Sigmoid colon (tissue), 7 donors: ENCODE data around the gene GPR21. TPM values are rescaled to one million over a fixed set of nuclear protein-coding genes. Genes with fewer than 3 reads are reported as not detected.
A peak's percentile ranks its signal among the peaks of the same experiment; 100 is the strongest.

Experiments used
- DNase-seq: peaks from one replicate; pipeline ENCODE4 v3.0.0-alpha.2; 2019
- H3K27ac ChIP-seq, 4 donors: fragments of 200-600 bp; sonication (generic); one replicate each; pipeline ENCODE4 v1.5.1; 2016 to 2019; ENCODE audit warnings: mild to moderate bottlenecking in 1 of 4
- H3K27me3 ChIP-seq, 3 donors: fragments of 200-600 bp; sonication (generic); one replicate each; pipeline ENCODE4 v1.5.1; 2019; ENCODE audit warnings: mild to moderate bottlenecking in 1 of 3
- H3K36me3 ChIP-seq, 4 donors: fragments of 200-600 bp; sonication (generic); one replicate each; pipeline ENCODE4 v1.5.1; 2016 to 2019
- H3K4me1 ChIP-seq, 4 donors: fragments of 200-600 bp; sonication (generic); one replicate each; pipeline ENCODE4 v1.5.1; 2017 to 2019
- H3K4me3 ChIP-seq, 4 donors: fragments of 200-600 bp; sonication (generic); one replicate each; pipeline ENCODE4 v1.5.1; 2017 to 2019; ENCODE audit warnings: mild to moderate bottlenecking in 2 of 4, moderate library complexity in 1 of 4
- H3K9me3 ChIP-seq, 4 donors: fragments of 200-600 bp in 3 of 4; sonication (generic) in 3 of 4; one replicate each; pipeline versions ENCODE4 v1.5.1 to v1.6.1; 2013 to 2019
- EP300 ChIP-seq, 4 donors: sonication (generic); formaldehyde crosslinking; IDR thresholded peaks; one replicate each; pipeline ENCODE4 v1.6.1; 2017; ENCODE audit warnings: antibody characterized with exemption in 4 of 4
- POLR2A ChIP-seq, 2 donors: fragments of 450-650 bp; IDR thresholded peaks; one replicate each; pipeline ENCODE4 v1.6.1; 2016; ENCODE audit warnings: antibody characterized with exemption in 2 of 2, mild to moderate bottlenecking in 2 of 2, moderate library complexity in 2 of 2
- POLR2AphosphoS5 ChIP-seq, 4 donors: sonication (generic); formaldehyde crosslinking; IDR thresholded peaks; one replicate each; pipeline ENCODE4 v1.6.1; 2017; ENCODE audit warnings: antibody characterized with exemption in 4 of 4
- WGBS, 2 donors: extraction: QIAGEN DNeasy Blood & Tissue Kit; methylation state at CpG; one replicate each; pipeline ENCODE4 v1.1.7; 2013; 5-methylcytosine and 5-hydroxymethylcytosine counted together
- intact Hi-C: fragments of 100-400 bp; cut with DNase I; formaldehyde crosslinking; loops from one replicate; pipeline ENCODE4 v1.15.1; 2023
- polyA plus RNA-seq, 3 donors: library from polyadenylated mRNA; stranded (reverse); fragments of 200-250 nt; gene quantifications; one replicate each; pipeline ENCODE4 v1.2.3, GENCODE V29; 2013
- total RNA-seq, 4 donors: library from RNA; depleted of rRNA; stranded (reverse); fragments of >200 nt; gene quantifications; one replicate each; pipeline ENCODE4 v1.1.0, GENCODE V29; 2016
- TF ChIP-seq, protein P1 (sequence below), 4 experiments: fragments of 450-650 bp in 3 of 4; fragments of 200-600 bp in 1 of 4; IDR thresholded peaks; one replicate each; pipeline ENCODE4 v1.5.1; 2016 to 2019; ENCODE audit warnings: antibody characterized with exemption in 4 of 4, mild to moderate bottlenecking in 3 of 4, moderate library complexity in 2 of 4
- donor health status: healthy with polysubstance abuse.
- donor health status: Bipolar disorder and iron deficiency.
- donor health status: healthy.

Gene GPR21
- total and polyA plus RNA-seq, 7 donors: 0.34 to 6.1 (median 1.4) TPM; not detected in 3

DNA sequence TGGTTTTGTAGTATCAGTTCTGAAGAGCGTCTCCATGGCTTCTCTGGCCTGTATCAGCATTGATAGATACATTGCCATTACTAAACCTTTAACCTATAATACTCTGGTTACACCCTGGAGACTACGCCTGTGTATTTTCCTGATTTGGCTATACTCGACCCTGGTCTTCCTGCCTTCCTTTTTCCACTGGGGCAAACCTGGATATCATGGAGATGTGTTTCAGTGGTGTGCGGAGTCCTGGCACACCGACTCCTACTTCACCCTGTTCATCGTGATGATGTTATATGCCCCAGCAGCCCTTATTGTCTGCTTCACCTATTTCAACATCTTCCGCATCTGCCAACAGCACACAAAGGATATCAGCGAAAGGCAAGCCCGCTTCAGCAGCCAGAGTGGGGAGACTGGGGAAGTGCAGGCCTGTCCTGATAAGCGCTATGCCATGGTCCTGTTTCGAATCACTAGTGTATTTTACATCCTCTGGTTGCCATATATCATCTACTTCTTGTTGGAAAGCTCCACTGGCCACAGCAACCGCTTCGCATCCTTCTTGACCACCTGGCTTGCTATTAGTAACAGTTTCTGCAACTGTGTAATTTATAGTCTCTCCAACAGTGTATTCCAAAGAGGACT lies 1.5 kb downstream of the GPR21 start:
- H3K4me3 ChIP-seq: peak overlapping the region in 1 of 4 donors; percentile 2
- no peaks in the 10 kb centered on the region for H3K9me3 ChIP-seq
- H3K4me1 ChIP-seq: peaks cover 0 to 65% (median 43%) of the 10 kb centered on the region in 4 donors
- WGBS, 2 donors: 71 to 93% methylated on average over 13 of the region's 13 CpGs
- H3K36me3 ChIP-seq: peaks cover 0 to 2% (median 0%) of the 10 kb centered on the region in 4 donors
- DNase-seq: no peak
- H3K27ac ChIP-seq: peak overlapping the region in 2 of 4 donors; percentile 28 to 71
- intact Hi-C loops: no loop called here
- no peaks in the 10 kb centered on the region for H3K27me3 ChIP-seq
- TF ChIP-seq EP300 (IDR thresholded peaks at IDR 0.05) (no peak), POLR2A (IDR thresholded peaks at IDR 0.05) (no peak), POLR2AphosphoS5 (IDR thresholded peaks at IDR 0.05) (no peak)
- TF ChIP-seq, protein P1, sequence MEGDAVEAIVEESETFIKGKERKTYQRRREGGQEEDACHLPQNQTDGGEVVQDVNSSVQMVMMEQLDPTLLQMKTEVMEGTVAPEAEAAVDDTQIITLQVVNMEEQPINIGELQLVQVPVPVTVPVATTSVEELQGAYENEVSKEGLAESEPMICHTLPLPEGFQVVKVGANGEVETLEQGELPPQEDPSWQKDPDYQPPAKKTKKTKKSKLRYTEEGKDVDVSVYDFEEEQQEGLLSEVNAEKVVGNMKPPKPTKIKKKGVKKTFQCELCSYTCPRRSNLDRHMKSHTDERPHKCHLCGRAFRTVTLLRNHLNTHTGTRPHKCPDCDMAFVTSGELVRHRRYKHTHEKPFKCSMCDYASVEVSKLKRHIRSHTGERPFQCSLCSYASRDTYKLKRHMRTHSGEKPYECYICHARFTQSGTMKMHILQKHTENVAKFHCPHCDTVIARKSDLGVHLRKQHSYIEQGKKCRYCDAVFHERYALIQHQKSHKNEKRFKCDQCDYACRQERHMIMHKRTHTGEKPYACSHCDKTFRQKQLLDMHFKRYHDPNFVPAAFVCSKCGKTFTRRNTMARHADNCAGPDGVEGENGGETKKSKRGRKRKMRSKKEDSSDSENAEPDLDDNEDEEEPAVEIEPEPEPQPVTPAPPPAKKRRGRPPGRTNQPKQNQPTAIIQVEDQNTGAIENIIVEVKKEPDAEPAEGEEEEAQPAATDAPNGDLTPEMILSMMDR (IDR thresholded peaks at IDR 0.05): no peak

DNA sequence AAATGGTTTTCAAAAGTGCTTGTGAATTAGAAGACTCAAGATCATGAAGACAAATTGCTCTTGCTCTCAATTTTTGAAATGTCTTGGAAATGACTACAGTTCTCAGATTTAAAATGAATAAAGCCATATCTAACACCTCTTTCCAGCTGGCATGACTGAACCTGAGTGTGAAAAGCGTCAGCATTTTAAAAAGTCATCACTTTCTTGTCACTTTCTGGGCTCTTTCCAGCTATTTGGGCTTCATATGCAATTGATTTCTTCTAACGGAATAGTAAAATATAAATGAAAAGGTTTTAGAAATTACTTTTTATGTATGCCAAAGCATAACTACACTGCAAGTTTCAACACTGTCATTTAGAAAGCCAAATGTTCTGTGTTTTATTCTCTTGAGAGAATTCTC lies 2.3 kb downstream of the GPR21 start:
- Histone ChIP-seq H3K9me3 (no peaks in the 10 kb centered on the region), H3K4me3 (no peak overlapping the region), H3K36me3 (no peaks in the 10 kb centered on the region), H3K27me3 (no peaks in the 10 kb centered on the region), H3K27ac (peak overlapping the region in 3 of 4 donors; percentile 24 to 71 (median 54)), H3K4me1 (peaks cover 0 to 73% (median 47%) of the 10 kb centered on the region in 4 donors)
- intact Hi-C loops: no loop called here
- no peak for DNase-seq
- no peak for TF ChIP-seq POLR2A (IDR thresholded peaks at IDR 0.05)
- no peak for TF ChIP-seq POLR2AphosphoS5 (IDR thresholded peaks at IDR 0.05)
- TF ChIP-seq, protein P1 (IDR thresholded peaks at IDR 0.05): no peak
- 70 to 91% methylated on average over 2 of the region's 2 CpGs for WGBS, 2 donors

DNA sequence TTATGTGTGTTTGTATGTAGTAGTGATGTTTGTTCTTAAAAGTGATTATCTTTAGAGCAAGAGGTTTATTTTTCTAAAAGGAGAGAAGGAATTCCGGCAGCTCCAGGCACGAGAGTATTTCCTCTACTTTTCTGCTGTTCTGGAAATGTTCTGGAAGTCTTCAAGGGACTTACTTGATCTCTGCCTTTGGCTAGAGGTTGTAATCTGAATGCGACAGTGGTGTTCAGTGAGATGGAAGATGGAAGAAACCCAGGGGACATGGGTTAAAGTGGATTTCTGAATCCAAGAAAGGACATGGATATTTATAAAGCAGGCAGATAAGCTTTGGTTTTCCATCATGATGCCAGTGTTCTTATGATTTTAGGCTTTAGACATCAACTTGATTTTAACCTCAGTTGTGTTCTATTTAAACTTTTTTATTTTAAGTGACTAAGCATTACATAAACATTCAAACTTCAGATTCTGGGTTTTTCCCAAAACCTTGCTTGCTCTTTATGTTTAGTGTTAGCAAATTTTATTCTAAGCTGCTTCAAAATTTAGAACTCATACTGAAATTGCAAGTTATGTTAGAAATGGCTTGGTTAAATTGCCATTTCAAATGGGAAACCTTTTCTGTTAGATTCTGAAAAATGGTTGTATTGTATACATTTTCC lies 3.6 kb downstream of the GPR21 start:
- Histone ChIP-seq H3K27ac (peak overlapping the region; percentile 45 to 71 (median 58)), H3K4me1 (peaks cover 0 to 83% (median 53%) of the 10 kb centered on the region in 4 donors), H3K9me3 (no peaks in the 10 kb centered on the region), H3K27me3 (no peaks in the 10 kb centered on the region), H3K4me3 (no peak overlapping the region), H3K36me3 (no peaks in the 10 kb centered on the region)
- DNase-seq: no peak
- intact Hi-C loops: no loop called here
- TF ChIP-seq POLR2AphosphoS5 (IDR thresholded peaks at IDR 0.05) (peak in 2 of 4 donors; percentile 7 to 32), POLR2A (IDR thresholded peaks at IDR 0.05) (no peak)
- WGBS, 2 donors: 69 to 87% methylated on average over 3 of the region's 3 CpGs

GRCh38 chr9:123039617-123040219 lies 6.3 kb downstream of the GPR21 start:
- 86 to 93% methylated on average over 1 of the region's 1 CpG for WGBS, 2 donors
- peak overlapping the region in 1 of 4 donors; percentile 36 for H3K27ac ChIP-seq
- TF ChIP-seq POLR2AphosphoS5 (IDR thresholded peaks at IDR 0.05) (no peak), EP300 (IDR thresholded peaks at IDR 0.05) (no peak), POLR2A (IDR thresholded peaks at IDR 0.05) (no peak)
- intact Hi-C loops: no loop called here
- H3K27me3 ChIP-seq: no peaks in the 10 kb centered on the region
- H3K36me3 ChIP-seq: peaks cover 0 to 4% (median 0%) of the 10 kb centered on the region in 4 donors
- DNase-seq: no peak
- H3K4me1 ChIP-seq: peaks cover 0 to 68% (median 46%) of the 10 kb centered on the region in 4 donors
- no peak overlapping the region for H3K4me3 ChIP-seq
- H3K9me3 ChIP-seq: no peaks in the 10 kb centered on the region

- Histone ChIP-seq H3K36me3 (peaks cover 0 to 4% (median 0%) of the 10 kb centered on the region in 4 donors), H3K27me3 (no peaks in the 10 kb centered on the region), H3K4me1 (peaks cover 0 to 70% (median 49%) of the 10 kb centered on the region in 4 donors), H3K4me3 (no peak overlapping the region), H3K27ac (peak overlapping the region in 1 of 4 donors; percentile 61), H3K9me3 (no peaks in the 10 kb centered on the region)
- TF ChIP-seq POLR2A (IDR thresholded peaks at IDR 0.05): no peak
- 79 to 90% methylated on average over 1 of the region's 1 CpG for WGBS, 2 donors
- no peak for DNase-seq
- intact Hi-C loops: no loop called here
Observed at GRCh38 chr9:123040801-123041200, 7.3 kb downstream of the GPR21 start.

- WGBS, 2 donors: 84 to 93% methylated on average over 2 of the region's 2 CpGs
- DNase-seq: no peak
- H3K4me1 ChIP-seq: peaks cover 0 to 70% (median 47%) of the 10 kb centered on the region in 4 donors
- H3K27me3 ChIP-seq: no peaks in the 10 kb centered on the region
- peak overlapping the region in 1 of 4 donors; percentile 61 for H3K27ac ChIP-seq
- no peak overlapping the region for H3K4me3 ChIP-seq
- H3K9me3 ChIP-seq: no peaks in the 10 kb centered on the region
- H3K36me3 ChIP-seq: peaks cover 0 to 4% (median 0%) of the 10 kb centered on the region in 4 donors
- intact Hi-C loops: no loop called here
- TF ChIP-seq POLR2A (IDR thresholded peaks at IDR 0.05) (no peak), EP300 (IDR thresholded peaks at IDR 0.05) (no peak), POLR2AphosphoS5 (IDR thresholded peaks at IDR 0.05) (no peak)
- TF ChIP-seq, protein P1 (IDR thresholded peaks at IDR 0.05): no peak
Observed at GRCh38 chr9:123041489-123041888, 8.0 kb downstream of the GPR21 start.
